OCI-LY3 (cell line): ENCODE results near the gene MYL12B.

ENCODE experiments used
- CTCF ChIP-seq: fragments of 200-600, 300-600 bp; sonication (generic); IDR thresholded peaks from 2 replicates; pipeline ENCODE4 v1.5.1; 2014; ENCODE audit warnings: antibody characterized with exemption, low read length, low read depth
- EZH2phosphoT487 ChIP-seq: fragments of 200-600 bp; shearing (Covaris generic); IDR thresholded peaks from 2 replicates; pipeline ENCODE4 v1.6.1; 2018; ENCODE audit warnings: antibody characterized with exemption, mixed run types, low read depth

GRCh38 chr18:3233433-3234168 lies 28.3 kb upstream of the MYL12B start:
- TF ChIP-seq CTCF (no peak), EZH2phosphoT487 (no peak)
